Osteocyte (in vitro differentiated cells): ENCODE data around the gene ADCYAP1R1. TPM values are rescaled to one million over a fixed set of nuclear protein-coding genes. Genes with fewer than 3 reads are reported as not detected.
A peak's percentile ranks its signal among the peaks of the same experiment; 100 is the strongest.

Source experiments
- DNase-seq: peaks from one replicate; pipeline ENCODE4 v3.0.0; 2021; ENCODE audit warnings: mixed read lengths; ENCODE audit not compliant: unreplicated experiment; ENCODE audit errors: extremely low spot score
- H3K27ac Mint-ChIP-seq: one replicate; pipeline ENCODE4 v1.8.0; 2021; ENCODE audit warnings: mild to moderate bottlenecking, mixed read lengths; ENCODE audit not compliant: unreplicated experiment
- H3K27me3 Mint-ChIP-seq: one replicate; pipeline ENCODE4 v1.8.0; 2021; ENCODE audit warnings: mixed read lengths; ENCODE audit not compliant: unreplicated experiment
- H3K36me3 Mint-ChIP-seq: one replicate; pipeline ENCODE4 v1.8.0; 2021; ENCODE audit warnings: mixed read lengths; ENCODE audit not compliant: unreplicated experiment
- H3K4me1 Mint-ChIP-seq: one replicate; pipeline ENCODE4 v1.8.0; 2021; ENCODE audit warnings: mixed read lengths; ENCODE audit not compliant: unreplicated experiment
- H3K4me3 Mint-ChIP-seq: one replicate; pipeline ENCODE4 v1.8.0; 2021; ENCODE audit warnings: mild to moderate bottlenecking, moderate library complexity, mixed read lengths; ENCODE audit not compliant: unreplicated experiment
- H3K9me3 Mint-ChIP-seq: one replicate; pipeline ENCODE4 v1.8.0; 2021; ENCODE audit warnings: mixed read lengths; ENCODE audit not compliant: unreplicated experiment
- total RNA-seq: library from RNA; stranded (reverse); gene quantifications from 2 replicates; pipeline ENCODE4 v1.2.1, GENCODE V29; 2021
- TF ChIP-seq, protein P1 (sequence below): fragments of 200-600 bp; sonication (generic); IDR thresholded peaks from 2 replicates; pipeline ENCODE4 v1.5.0; 2021; ENCODE audit warnings: antibody characterized with exemption, mild to moderate bottlenecking, moderate library complexity

ADCYAP1R1 gene
- total RNA-seq, 1 donor from 2014 or later, result not detected

GRCh38 chr7:31093282-31093681 is 41.2 kb downstream of the ADCYAP1R1 start:
- Mint-ChIP-seq H3K9me3 (no peaks in the 10 kb centered on the region), H3K27me3 (peaks cover 25% of the 10 kb centered on the region), H3K27ac (no peak overlapping the region), H3K36me3 (no peaks in the 10 kb centered on the region), H3K4me1 (no peaks in the 10 kb centered on the region), H3K4me3 (no peak overlapping the region)
- peak; percentile 30 for DNase-seq
- TF ChIP-seq, protein P1, sequence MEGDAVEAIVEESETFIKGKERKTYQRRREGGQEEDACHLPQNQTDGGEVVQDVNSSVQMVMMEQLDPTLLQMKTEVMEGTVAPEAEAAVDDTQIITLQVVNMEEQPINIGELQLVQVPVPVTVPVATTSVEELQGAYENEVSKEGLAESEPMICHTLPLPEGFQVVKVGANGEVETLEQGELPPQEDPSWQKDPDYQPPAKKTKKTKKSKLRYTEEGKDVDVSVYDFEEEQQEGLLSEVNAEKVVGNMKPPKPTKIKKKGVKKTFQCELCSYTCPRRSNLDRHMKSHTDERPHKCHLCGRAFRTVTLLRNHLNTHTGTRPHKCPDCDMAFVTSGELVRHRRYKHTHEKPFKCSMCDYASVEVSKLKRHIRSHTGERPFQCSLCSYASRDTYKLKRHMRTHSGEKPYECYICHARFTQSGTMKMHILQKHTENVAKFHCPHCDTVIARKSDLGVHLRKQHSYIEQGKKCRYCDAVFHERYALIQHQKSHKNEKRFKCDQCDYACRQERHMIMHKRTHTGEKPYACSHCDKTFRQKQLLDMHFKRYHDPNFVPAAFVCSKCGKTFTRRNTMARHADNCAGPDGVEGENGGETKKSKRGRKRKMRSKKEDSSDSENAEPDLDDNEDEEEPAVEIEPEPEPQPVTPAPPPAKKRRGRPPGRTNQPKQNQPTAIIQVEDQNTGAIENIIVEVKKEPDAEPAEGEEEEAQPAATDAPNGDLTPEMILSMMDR, result no peak

DNA sequence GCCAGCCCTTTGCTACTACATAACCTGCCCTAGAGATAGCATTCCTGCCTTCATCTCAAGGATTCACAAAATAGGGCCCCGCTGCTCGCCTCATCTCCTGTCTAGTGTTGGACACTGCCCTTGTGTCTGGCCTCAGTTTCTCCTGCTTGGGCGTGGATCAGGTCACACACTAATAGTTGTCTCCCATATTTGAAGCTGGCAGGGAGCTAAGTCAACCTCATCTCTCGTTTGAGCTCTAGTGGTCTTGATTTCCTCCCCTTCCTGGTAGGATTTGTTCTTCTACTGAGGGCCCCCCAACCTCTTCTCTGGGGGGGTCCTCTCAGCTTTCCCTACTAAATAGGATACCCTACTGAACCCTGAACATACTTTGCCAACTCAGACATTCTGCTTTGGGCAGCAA is 42.2 kb downstream of the ADCYAP1R1 start:
- Mint-ChIP-seq H3K27ac (no peak overlapping the region), H3K27me3 (peaks cover 15% of the 10 kb centered on the region), H3K9me3 (no peaks in the 10 kb centered on the region), H3K36me3 (no peaks in the 10 kb centered on the region), H3K4me1 (no peaks in the 10 kb centered on the region), H3K4me3 (no peak overlapping the region)
- DNase-seq, result peak; percentile 57
- TF ChIP-seq, protein P1, result no peak

DNA sequence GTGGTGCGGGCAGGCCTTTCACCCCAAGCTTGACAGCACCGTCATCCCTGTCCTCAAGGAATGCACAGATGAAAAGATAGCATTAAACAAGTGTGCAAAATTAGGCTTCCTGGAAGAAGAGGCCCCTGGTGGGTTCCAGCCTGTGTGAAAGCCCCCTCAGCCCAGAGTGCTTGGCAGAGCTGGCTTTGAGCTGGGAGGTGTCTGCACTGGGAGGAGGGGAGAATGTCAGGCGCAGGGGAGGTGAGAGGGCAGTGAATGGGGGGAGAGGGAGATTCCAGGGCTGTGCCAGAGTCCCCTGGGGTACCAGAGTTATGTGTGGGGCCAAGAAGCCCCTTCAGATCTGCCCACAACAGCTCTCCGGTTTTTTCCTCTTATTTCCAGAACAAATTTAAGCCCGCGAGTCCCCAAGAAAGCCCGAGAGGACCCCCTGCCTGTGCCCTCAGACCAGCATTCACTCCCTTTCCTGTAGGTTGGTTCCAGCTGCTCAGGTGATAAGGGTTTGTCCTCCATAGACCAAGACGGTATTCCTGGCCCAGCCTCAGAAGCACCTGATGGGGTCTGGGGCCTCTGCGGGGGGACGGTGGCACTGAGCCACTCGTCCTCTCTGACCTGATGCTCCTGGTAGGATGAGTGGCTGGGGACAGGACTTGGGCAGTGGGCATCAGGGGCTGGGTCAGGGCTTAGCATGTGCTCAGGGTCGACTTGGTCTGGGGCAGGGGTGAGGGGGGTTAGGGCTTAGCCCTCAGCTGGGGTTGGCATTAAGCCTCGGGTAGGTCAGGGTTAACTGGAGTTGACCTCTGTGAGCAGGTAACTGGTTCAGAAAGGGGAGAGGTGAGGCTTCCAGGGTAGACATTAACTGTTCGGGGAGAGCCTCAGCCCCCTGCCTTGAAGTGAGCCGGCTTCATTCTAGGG is 43.4 kb downstream of the ADCYAP1R1 start:
- Mint-ChIP-seq H3K4me3 (no peak overlapping the region), H3K9me3 (no peaks in the 10 kb centered on the region), H3K36me3 (no peaks in the 10 kb centered on the region), H3K27me3 (peaks cover 11% of the 10 kb centered on the region), H3K4me1 (no peaks in the 10 kb centered on the region), H3K27ac (no peak overlapping the region)
- TF ChIP-seq, protein P1, result no peak
- peak; percentile 62 for DNase-seq

DNA sequence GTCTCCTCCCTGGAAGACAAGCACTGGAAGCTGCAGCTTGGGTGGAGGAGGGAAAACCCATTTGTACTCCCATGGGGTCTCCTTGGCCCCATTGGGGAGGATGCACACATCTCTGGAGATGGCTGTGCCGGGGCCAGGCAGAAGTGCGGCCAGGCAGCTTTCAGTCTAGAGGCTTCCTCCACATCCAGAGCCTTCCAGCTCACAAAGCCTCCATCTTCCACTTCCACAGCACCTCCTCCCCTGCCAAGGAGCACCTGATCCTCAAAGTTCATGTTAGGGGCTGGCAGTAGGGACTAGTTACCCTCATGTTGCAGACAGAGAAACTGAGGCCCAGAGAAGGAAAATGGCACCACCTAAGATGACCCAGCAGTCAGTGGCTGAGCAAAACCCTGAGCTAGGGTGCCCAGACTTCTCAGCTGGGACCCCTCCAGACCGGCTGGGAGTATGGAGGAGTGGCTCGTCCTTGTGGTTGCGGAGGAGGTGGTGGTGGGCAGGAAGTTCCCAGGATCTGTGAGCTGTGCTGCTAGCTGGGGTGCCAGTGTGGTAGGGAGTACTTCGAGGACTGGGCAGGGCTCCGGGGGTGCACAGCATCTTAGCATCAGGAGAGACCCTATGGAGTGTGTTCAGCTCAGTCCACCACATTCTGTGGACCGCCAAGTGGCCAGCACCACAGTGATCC is 44.2 kb downstream of the ADCYAP1R1 start:
- peak; percentile 76 for DNase-seq
- Mint-ChIP-seq H3K9me3 (no peaks in the 10 kb centered on the region), H3K4me3 (no peak overlapping the region), H3K36me3 (no peaks in the 10 kb centered on the region), H3K4me1 (no peaks in the 10 kb centered on the region), H3K27ac (no peak overlapping the region), H3K27me3 (peaks cover 14% of the 10 kb centered on the region)
- TF ChIP-seq, protein P1, result no peak

DNA sequence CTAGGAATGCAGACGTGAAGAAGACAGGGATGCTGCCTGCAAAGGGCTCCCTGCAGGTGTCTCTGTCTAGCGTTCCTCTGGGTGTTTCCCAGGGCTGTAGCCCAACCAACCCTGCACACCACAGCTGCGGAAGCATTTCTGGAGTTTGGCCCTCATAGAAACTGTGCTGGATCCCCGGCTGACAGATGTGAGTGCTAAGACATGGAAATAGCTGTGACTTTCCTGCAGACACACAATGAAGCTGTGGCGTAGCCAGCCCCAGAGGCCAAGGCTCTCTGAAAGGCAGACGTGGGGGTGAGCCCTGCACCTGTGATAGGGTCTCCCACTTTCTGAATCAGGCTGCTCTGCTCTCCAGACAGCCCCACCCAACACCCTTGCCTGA is 44.8 kb downstream of the ADCYAP1R1 start:
- Mint-ChIP-seq H3K36me3 (no peaks in the 10 kb centered on the region), H3K9me3 (no peaks in the 10 kb centered on the region), H3K27me3 (peaks cover 14% of the 10 kb centered on the region), H3K4me3 (no peak overlapping the region), H3K4me1 (no peaks in the 10 kb centered on the region), H3K27ac (no peak overlapping the region)
- DNase-seq, result peak; percentile 56
- TF ChIP-seq, protein P1, result no peak
